Nephron (organoid): ENCODE measurements around the gene CBLN3.
"Not testable (repeated sequence)": the region's sequence is repeated elsewhere in the genome, so short reads cannot be mapped to it uniquely, and the experiment has no call there.

Source experiments
- H3K27ac Mint-ChIP-seq, 3 experiments: 2 replicates each; pipeline ENCODE4 v1.8.0; 2020; ENCODE audit warnings: mixed read lengths in 3 of 3, mild to moderate bottlenecking in 2 of 3, moderate library complexity in 1 of 3
- H3K27me3 Mint-ChIP-seq: 2 replicates; pipeline ENCODE4 v1.8.0; 2021; ENCODE audit warnings: low read depth, mild to moderate bottlenecking, moderate library complexity, mixed read lengths
- H3K36me3 Mint-ChIP-seq: 2 replicates; pipeline ENCODE4 v1.8.0; 2020; ENCODE audit warnings: low read depth, mixed read lengths
- H3K4me1 Mint-ChIP-seq: 2 replicates; pipeline ENCODE4 v1.8.0; 2020; ENCODE audit warnings: mixed read lengths
- H3K4me3 Mint-ChIP-seq, 3 experiments: 2 replicates each; pipeline ENCODE4 v1.8.0; 2020; ENCODE audit warnings: mild to moderate bottlenecking in 3 of 3, mixed read lengths in 3 of 3, moderate library complexity in 2 of 3
- H3K9me3 Mint-ChIP-seq: 2 replicates; pipeline ENCODE4 v1.8.0; 2020; ENCODE audit warnings: mixed read lengths
- CTCF ChIP-seq, 3 experiments: fragments of 200-600 bp; sonication (generic); IDR thresholded peaks; one replicate each; pipeline ENCODE4 v1.5.0; 2021; ENCODE audit warnings: antibody characterized with exemption in 3 of 3; ENCODE audit not compliant: unreplicated experiment in 3 of 3

CBLN3 gene

DNA sequence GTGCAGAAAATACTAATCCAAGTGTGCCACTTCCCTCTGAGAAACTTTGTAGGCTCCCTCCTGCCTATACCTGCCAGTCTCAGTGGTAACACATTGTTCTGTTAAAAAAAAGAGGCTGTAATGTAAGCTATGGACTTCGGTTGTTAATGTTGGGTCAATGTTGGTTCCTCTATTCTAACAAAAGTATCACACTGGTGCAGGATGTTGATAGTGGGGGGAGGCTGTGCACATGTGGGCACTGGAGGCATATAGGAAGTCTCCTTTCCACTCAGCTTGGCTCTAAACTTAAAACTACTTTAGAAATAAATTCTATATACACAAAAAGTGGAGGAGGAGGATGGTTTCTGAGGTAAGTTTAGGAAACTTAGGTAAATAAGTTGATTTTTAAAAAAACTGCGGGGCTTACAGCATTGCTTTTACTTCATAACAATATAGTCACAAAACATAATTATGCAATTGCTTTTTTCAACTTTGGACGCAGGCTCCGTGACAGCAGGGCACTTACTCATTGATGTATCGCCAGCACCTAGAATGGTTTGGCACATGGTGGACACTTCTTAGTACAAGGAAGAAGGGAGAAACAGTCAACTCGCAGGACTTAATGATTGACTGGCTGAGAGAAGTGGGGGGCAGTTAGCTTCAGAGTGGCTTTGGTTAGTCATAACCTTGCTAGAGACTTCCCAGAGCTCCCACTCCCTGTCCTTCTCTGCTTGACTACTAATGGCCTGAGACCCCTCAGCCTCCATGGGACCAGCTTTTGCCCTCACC, 38.6 kb downstream of the CBLN3 start:
- Mint-ChIP-seq H3K27me3 (no peaks in the 10 kb centered on the region), H3K36me3 (no peaks in the 10 kb centered on the region), H3K27ac (peak overlapping the region; percentile 59 to 88 (median 87)), H3K4me1 (peaks cover 66% of the 10 kb centered on the region), H3K9me3 (no peaks in the 10 kb centered on the region), H3K4me3 (no peak overlapping the region)
- TF ChIP-seq CTCF (IDR thresholded peaks at IDR 0.05; ENCODE audit: unreplicated experiment in 3 of 3), result no peak

GRCh38 chr14:24389226-24389848, 40.1 kb downstream of the CBLN3 start:
- Mint-ChIP-seq H3K27me3 (no peaks in the 10 kb centered on the region), H3K27ac (peak overlapping the region; percentile 90 to 91 (median 91)), H3K4me1 (peaks cover 54% of the 10 kb centered on the region), H3K4me3 (peak overlapping the region in 1 of 3 experiments; percentile 30), H3K36me3 (no peaks in the 10 kb centered on the region), H3K9me3 (no peaks in the 10 kb centered on the region)
- no peak for TF ChIP-seq CTCF (IDR thresholded peaks at IDR 0.05; ENCODE audit: unreplicated experiment in 3 of 3)

- no peaks in the 10 kb centered on the region for H3K9me3 Mint-ChIP-seq
- H3K4me1 Mint-ChIP-seq, result peaks cover 47% of the 10 kb centered on the region
- H3K27me3 Mint-ChIP-seq, result no peaks in the 10 kb centered on the region
- peak overlapping the region in 1 of 3 experiments; percentile 30 for H3K4me3 Mint-ChIP-seq
- H3K27ac Mint-ChIP-seq, result peak overlapping the region; percentile 90 to 91 (median 91)
- TF ChIP-seq CTCF (IDR thresholded peaks at IDR 0.05; ENCODE audit: unreplicated experiment in 3 of 3), result no peak
- no peaks in the 10 kb centered on the region for H3K36me3 Mint-ChIP-seq
Measured at GRCh38 chr14:24388474-24389179, 40.8 kb downstream of the CBLN3 start.

DNA sequence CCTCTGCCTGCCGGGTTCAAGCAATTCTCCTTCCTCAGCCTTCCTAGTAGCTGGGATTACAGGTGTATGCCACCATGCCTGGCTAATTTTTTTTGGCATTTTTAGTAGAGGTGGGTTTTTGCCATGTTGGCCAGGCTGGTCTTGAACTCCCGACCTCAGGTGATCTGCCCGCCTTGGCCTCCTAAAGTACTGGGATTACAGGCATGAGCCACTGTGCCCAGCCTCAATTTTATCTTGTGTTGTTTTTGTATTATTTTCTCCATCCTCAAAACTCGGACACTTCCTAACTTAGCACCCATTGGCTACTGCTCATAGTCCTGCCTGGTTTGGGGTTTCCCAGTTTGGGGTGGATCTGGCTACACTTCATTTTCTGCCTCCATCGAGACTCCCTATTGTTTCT, 41.9 kb downstream of the CBLN3 start:
- H3K36me3 Mint-ChIP-seq, H3K27me3 Mint-ChIP-seq, H3K4me3 Mint-ChIP-seq, H3K9me3 Mint-ChIP-seq: not testable (repeated sequence)
- Mint-ChIP-seq H3K4me1 (peaks cover 47% of the 10 kb centered on the region), H3K27ac (peak overlapping the region in 1 of 3 experiments; percentile 91)

GRCh38 chr14:24387009-24387345, 42.5 kb downstream of the CBLN3 start:
- no peaks in the 10 kb centered on the region for H3K36me3 Mint-ChIP-seq
- peak overlapping the region in 2 of 3 experiments; percentile 25 to 66 for H3K27ac Mint-ChIP-seq
- H3K27me3 Mint-ChIP-seq, result no peaks in the 10 kb centered on the region
- H3K4me1 Mint-ChIP-seq, result peaks cover 47% of the 10 kb centered on the region
- no peak overlapping the region for H3K4me3 Mint-ChIP-seq
- TF ChIP-seq CTCF (IDR thresholded peaks at IDR 0.05; ENCODE audit: unreplicated experiment in 3 of 3), result no peak
- H3K9me3 Mint-ChIP-seq, result no peaks in the 10 kb centered on the region

DNA sequence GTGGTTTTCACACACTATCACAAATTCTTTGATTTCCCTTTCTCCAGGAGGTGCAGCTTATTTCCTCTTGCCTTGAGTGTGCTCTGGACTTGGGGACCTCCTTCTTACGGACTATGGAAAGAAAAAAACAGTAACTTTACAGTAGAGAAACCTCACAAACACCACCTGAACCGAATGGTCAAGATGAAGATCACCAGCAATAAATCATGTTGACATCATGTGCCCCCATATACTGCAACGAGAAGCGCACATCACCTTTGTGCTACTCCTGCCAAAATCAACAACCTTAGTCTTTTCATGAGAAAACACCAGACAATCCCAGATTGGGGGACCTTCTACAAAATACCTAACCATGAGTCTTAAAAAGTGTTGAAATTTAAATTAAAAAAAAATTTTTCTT, 43.9 kb downstream of the CBLN3 start:
- peak overlapping the region in 1 of 3 experiments; percentile 17 for H3K27ac Mint-ChIP-seq
- no peak for TF ChIP-seq CTCF (IDR thresholded peaks at IDR 0.05; ENCODE audit: unreplicated experiment in 3 of 3)
- no peaks in the 10 kb centered on the region for H3K27me3 Mint-ChIP-seq
- H3K4me1 Mint-ChIP-seq, result peaks cover 48% of the 10 kb centered on the region
- no peaks in the 10 kb centered on the region for H3K9me3 Mint-ChIP-seq
- no peaks in the 10 kb centered on the region for H3K36me3 Mint-ChIP-seq
- H3K4me3 Mint-ChIP-seq, result no peak overlapping the region
